Measurements from ENCODE around the gene GRAPL.
"Not testable (repeated sequence)": the region's sequence is repeated elsewhere in the genome, so short reads cannot be mapped to it uniquely, and the experiment has no call there.

The GRAPL gene

DNA sequence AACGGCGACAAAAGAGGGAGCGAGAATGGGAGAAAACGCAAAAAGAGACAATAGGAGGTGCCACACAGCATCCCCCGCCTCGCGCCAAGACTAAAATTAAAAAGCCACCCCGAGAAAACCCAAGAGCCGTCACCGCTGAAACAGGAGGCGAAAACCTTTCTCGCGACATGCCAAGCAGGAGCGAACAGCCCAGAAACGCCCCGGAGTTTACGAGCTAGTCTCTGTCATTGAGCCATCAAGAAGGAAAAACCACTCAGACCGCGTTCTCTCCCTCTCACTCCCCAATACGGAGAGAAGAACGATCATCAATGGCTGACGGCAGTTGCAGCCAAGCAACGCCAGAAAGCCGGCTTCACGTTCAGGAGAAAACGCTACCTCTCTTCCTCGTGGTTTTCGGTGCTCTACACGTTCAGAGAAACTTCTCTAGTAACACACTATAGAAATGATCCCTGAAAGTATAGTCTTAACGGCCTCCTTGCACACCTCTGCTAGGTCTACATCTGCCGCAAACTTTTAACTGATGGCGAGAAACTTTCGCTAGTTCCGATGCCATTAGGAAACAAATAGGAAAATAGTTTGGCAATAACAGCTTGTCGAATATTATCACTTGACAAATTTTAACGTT, 62.5 kb downstream of the GRAPL start:
- DNase-seq = not testable (repeated sequence)

DNA sequence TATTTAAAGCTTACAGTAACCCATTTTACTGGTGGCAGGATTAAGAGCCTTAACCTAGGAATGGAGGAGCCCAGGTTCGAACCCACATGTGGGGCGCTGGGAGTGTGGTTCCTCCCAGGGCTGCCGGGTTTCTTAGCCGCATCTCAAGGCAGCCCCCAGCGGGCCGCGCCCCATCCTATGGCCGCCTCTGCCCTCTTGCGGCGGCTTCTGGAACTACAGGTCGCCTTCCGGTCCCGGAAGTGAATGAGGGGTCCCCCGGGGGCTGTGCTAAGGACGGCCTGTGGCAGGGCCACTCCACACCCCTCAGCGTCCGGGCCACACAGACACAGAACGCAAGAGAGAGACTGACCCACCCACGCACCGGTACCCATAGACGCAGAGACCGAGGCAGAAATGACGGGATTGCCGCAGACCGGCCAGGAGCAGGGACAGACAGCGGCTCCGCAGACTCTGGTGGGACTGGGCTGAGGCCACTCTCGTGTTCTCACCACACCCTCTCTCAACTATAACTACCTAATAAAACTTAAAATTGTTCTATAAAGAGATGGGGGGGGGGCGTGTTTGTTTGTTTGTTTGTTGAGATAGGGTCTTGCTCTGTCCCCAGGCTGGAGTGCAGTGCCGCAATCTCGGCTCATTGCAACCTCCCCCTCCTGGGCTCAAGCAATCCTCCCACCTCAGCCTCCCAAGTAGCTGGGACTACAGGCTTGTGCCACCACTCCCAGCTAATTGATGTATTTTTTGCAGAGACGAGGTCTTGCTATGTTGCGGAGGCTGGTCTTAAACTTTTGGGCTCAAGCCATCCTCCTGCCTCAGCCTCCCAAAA, 69.2 kb downstream of the GRAPL start:
- DNase-seq = not testable (repeated sequence)

DNA sequence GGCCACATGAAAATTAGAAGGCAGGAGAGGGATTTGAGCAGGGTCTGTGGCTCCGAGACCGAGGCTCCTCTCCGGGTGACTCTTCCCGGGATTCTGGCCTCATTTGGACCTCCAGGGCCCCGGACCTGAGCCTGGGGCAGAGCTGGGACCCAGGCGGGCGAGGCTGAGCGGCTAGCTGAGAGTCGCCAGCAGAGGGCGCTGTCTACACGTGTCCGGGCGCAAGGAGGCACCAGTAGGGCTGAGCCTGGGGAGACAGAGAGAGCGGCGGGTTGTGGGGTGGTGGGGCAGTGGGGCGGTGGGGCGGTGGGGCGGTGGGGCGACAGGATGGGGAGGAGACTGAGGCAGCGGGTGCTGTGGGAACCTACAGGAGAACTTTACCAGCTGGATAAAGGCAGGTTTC, 75.1 kb downstream of the GRAPL start:
- not testable (repeated sequence) for DNase-seq

DNA sequence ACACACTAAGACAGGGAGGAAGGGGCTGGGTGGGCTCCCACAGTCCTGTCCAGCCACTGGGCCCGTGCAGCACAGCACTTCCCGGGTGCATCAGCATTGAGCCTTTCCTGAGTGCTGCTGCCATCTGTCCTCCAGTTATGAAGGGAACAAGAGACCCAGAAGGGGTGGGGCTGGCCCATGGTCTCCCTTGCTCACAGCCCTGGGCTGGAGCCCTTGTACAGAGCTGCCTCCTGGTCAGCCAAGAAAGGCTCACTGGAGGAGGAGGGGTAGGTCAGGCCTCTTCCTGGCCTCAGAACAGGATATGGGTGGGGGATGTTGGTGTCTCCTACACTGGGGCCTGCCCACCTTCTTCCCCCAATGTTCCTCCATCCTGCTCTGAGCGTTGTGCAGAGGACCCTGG, 76.0 kb downstream of the GRAPL start:
- DNase-seq = not testable (repeated sequence)

Data from T1000 (cell line).